A549 (cell line): ENCODE data around the gene INPP5A. TPM values are rescaled to one million over a fixed set of nuclear protein-coding genes. Genes with fewer than 3 reads are reported as not detected.

Source experiments
- ATAC-seq, 2 experiments: fragments of 200-7000 bp in 1 of 2; fragments of >200 bp in 1 of 2; cut with Nextera tagmentation in 1 of 2; cut with Tn5 transposase in 1 of 2; 3 replicates each; pipeline versions ENCODE4 v1.8.0 to v1.9.1; 2018 to 2020; ENCODE audit warnings: mild to moderate bottlenecking in 1 of 2, moderate library complexity in 1 of 2
- CTCF ChIA-PET: fragments of 300-600 bp; sonication (Branson Sonifier 250); formaldehyde crosslinking; extraction: SDS; loops from one replicate; lab custom pipeline; 2021; ENCODE audit warnings: antibody characterized with exemption, inconsistent platforms; lab: Yijun Ruan, JAX
- POLR2A ChIA-PET: fragments of 350-600 bp; formaldehyde crosslinking; extraction: SDS; loops from one replicate; lab custom pipeline; 2021; ENCODE audit warnings: antibody characterized with exemption, inconsistent platforms; lab: Yijun Ruan, JAX
- DNase-seq, 2 experiments: peaks; one replicate each; pipeline versions ENCODE4 v3.0.0 to v3.0.0-alpha.2; 2011 to 2016; ENCODE audit warnings: low read depth in 1 of 2, low spot score in 1 of 2
- FAIRE-seq: peaks from 2 replicates; lab custom pipeline; 2011; peaks lifted over from hg19 to GRCh38; lab: Jason Lieb, UNC
- H3K27ac ChIP-seq, 2 experiments: fragments of >200 bp; sonication (Bioruptor Twin); formaldehyde crosslinking; 3 replicates each; pipeline ENCODE4 v1.5.1; 2016 to 2017
- H3K4me1 ChIP-seq: fragments of >200 bp; sonication (Bioruptor Twin); formaldehyde crosslinking; 3 replicates; pipeline ENCODE4 v1.6.1; 2016
- H3K4me2 ChIP-seq: fragments of >200 bp; sonication (Bioruptor Twin); formaldehyde crosslinking; 3 replicates; pipeline ENCODE4 v1.6.1; 2016
- H3K4me3 ChIP-seq: fragments of >200 bp; sonication (Bioruptor Twin); formaldehyde crosslinking; 3 replicates; pipeline ENCODE4 v1.5.1; 2016
- H3K9me3 ChIP-seq: fragments of >200 bp; sonication (Bioruptor Twin); formaldehyde crosslinking; 3 replicates; pipeline ENCODE4 v1.6.1; 2016
- ATOH8 ChIP-seq: fragments of 250-450 bp; sonication (Bioruptor Pico); IDR thresholded peaks from 2 replicates; pipeline ENCODE4 v1.5.0; 2020; ENCODE audit warnings: low read depth, mild to moderate bottlenecking, moderate library complexity
- BHLHE40 ChIP-seq: IDR thresholded peaks from 2 replicates; pipeline ENCODE4 v1.6.1; 2012; ENCODE audit warnings: low read depth, low read length, inconsistent platforms
- CTCF ChIP-seq: fragments of >200 bp; sonication (Bioruptor Twin); formaldehyde crosslinking; IDR thresholded peaks from 3 replicates; pipeline ENCODE4 v1.5.1; 2016
- EHF ChIP-seq: fragments of 250-450 bp; sonication (Bioruptor Pico); IDR thresholded peaks from 2 replicates; pipeline ENCODE4 v1.5.0; 2020; ENCODE audit warnings: mild to moderate bottlenecking
- ELK1 ChIP-seq: fragments of 150-350 bp; IDR thresholded peaks from 2 replicates; pipeline ENCODE4 v1.6.1; 2014; ENCODE audit warnings: low read depth, mild to moderate bottlenecking, low read length
- FOXS1 ChIP-seq: fragments of 250-450 bp; sonication (Bioruptor Pico); IDR thresholded peaks from 2 replicates; pipeline ENCODE4 v1.5.0; 2020; ENCODE audit warnings: mild to moderate bottlenecking, moderate library complexity
- GATA3 ChIP-seq: IDR thresholded peaks from 2 replicates; pipeline ENCODE4 v1.6.1; 2012; ENCODE audit warnings: borderline replicate concordance
- HEYL ChIP-seq: fragments of 250-450 bp; sonication (Bioruptor Pico); IDR thresholded peaks from 2 replicates; pipeline ENCODE4 v1.8.0; 2021; ENCODE audit warnings: mild to moderate bottlenecking, moderate library complexity
- HOXB13 ChIP-seq: fragments of 250-450 bp; sonication (Bioruptor Pico); IDR thresholded peaks from 2 replicates; pipeline ENCODE4 v1.5.0; 2020; ENCODE audit warnings: low read depth, mild to moderate bottlenecking, moderate library complexity
- HOXB5 ChIP-seq: fragments of 250-450 bp; sonication (Bioruptor Pico); IDR thresholded peaks from 2 replicates; pipeline ENCODE4 v1.5.0; 2020; ENCODE audit warnings: mild to moderate bottlenecking, moderate library complexity
- JUN ChIP-seq, 2 experiments: fragments of >200 bp; sonication (Bioruptor Twin); formaldehyde crosslinking; IDR thresholded peaks; 2 replicates in 1 of 2; 3 replicates in 1 of 2; pipeline ENCODE4 v1.6.1; 2016 to 2017
- JUNB ChIP-seq: fragments of >200 bp; sonication (Bioruptor Twin); formaldehyde crosslinking; IDR thresholded peaks from 2 replicates; pipeline ENCODE4 v1.6.1; 2016
- MAZ ChIP-seq: fragments of 150-350 bp; IDR thresholded peaks from 2 replicates; pipeline ENCODE4 v1.6.1; 2014; ENCODE audit warnings: antibody characterized with exemption, low read depth, low read length, borderline replicate concordance
- MYC ChIP-seq: IDR thresholded peaks from 2 replicates; pipeline ENCODE4 v1.6.1; 2012; ENCODE audit warnings: mild to moderate bottlenecking, inconsistent platforms, low read length, improper control_type of control experiment, borderline replicate concordance
- NPAS2 ChIP-seq: fragments of 250-450 bp; sonication (Bioruptor Pico); IDR thresholded peaks from 2 replicates; pipeline ENCODE4 v1.8.0; 2022; ENCODE audit warnings: mild to moderate bottlenecking, moderate library complexity, borderline replicate concordance
- POLR2AphosphoS2 ChIP-seq: conservative IDR thresholded peaks from 2 replicates; pipeline ENCODE4 v1.6.1; 2012; ENCODE audit warnings: low read length, improper control_type of control experiment, inconsistent platforms
- RNF2 ChIP-seq: fragments of 200-600 bp; sonication (generic); IDR thresholded peaks from 2 replicates; pipeline ENCODE4 v1.6.1; 2016; ENCODE audit warnings: low read depth, mild to moderate bottlenecking, antibody characterized with exemption, moderate library complexity, borderline replicate concordance
- TP53 ChIP-seq: fragments of 250-450 bp; sonication (Bioruptor Pico); IDR thresholded peaks from 2 replicates; pipeline ENCODE4 v1.5.0; 2021; ENCODE audit warnings: mild to moderate bottlenecking, moderate library complexity
- ZC3H11A ChIP-seq: fragments of 450-650 bp; IDR thresholded peaks from 2 replicates; pipeline ENCODE4 v1.6.1; 2014; ENCODE audit warnings: antibody characterized with exemption, mild to moderate bottlenecking
- ZFP36 ChIP-seq: fragments of 450-650 bp; IDR thresholded peaks from 2 replicates; pipeline ENCODE4 v1.6.1; 2014; ENCODE audit warnings: borderline replicate concordance; ENCODE audit not compliant: partially characterized antibody
- ZNF302 ChIP-seq: fragments of 250-450 bp; sonication (Bioruptor Pico); IDR thresholded peaks from 2 replicates; pipeline ENCODE4 v1.9.0; 2021; ENCODE audit warnings: inconsistent platforms, mild to moderate bottlenecking, moderate library complexity
- WGBS: methylation state at CpG from one replicate; pipeline ENCODE4 v1.1.6; 2017; ENCODE audit errors: missing lambda C conversion rate; 5-methylcytosine and 5-hydroxymethylcytosine counted together
- polyA plus RNA-seq, 4 experiments: library from polyadenylated mRNA; depleted of rRNA in 3 of 4; stranded (reverse); fragments of >200 nt; fragmentation: RNase III in 1 of 4; extraction: RNeasy Plus Mini Kit Qiagen cat#74134 plus additional on column Dnase treatment in 1 of 4; gene quantifications; 2 replicates in 3 of 4; 3 replicates in 1 of 4; pipeline ENCODE4 v1.2.3, GENCODE V29; 2011 to 2017

The INPP5A gene
- polyA plus RNA-seq, 2 of the 4 experiments (the other 2 are of a cell fraction) = 13.7 to 15.1 TPM

- FAIRE-seq = no peak
- Histone ChIP-seq H3K27ac (no peak overlapping the region), H3K4me2 (no peak overlapping the region), H3K4me3 (no peak overlapping the region), H3K9me3 (peaks cover 5% of the 10 kb centered on the region; the same call in 1 of the 3 replicates), H3K4me1 (peaks cover 18% of the 10 kb centered on the region)
- ChIA-PET POLR2A (no interaction called here), CTCF (interaction anchor here (0.8 to 1.9 kb wide), 2 partner anchors 8 to 23 kb away, joined by 3 to 6 read pairs; no protein-coding TSS in a partner anchor)
- 43% methylated on average over 8 of the region's 9 CpGs for WGBS
- no peak for DNase-seq
- TF ChIP-seq MYC (no peak), EHF (CRISPR knock-in tag) (no peak), ATOH8 (CRISPR knock-in tag) (no peak), CTCF (no peak), FOXS1 (CRISPR knock-in tag) (no peak), ZC3H11A (no peak), GATA3 (no peak), NPAS2 (no peak), ZFP36 (no peak), HOXB5 (no peak), JUN (IDR thresholded peaks at IDR 0.05) (no peak), TP53 (CRISPR knock-in tag) (no peak), JUNB (no peak), BHLHE40 (no peak), RNF2 (no peak), ZNF302 (no peak), HEYL (CRISPR knock-in tag) (no peak), ELK1 (no peak)
- no peak for ATAC-seq
Observed at GRCh38 chr10:132512693-132513345, 24.8 kb upstream of the INPP5A start.

- POLR2A ChIA-PET = no interaction called here
Observed at GRCh38 chr10:132514821-132515520, 22.6 kb upstream of the INPP5A start.

More at GRCh38 chr10:132514821-132515520, 22.6 kb upstream of the INPP5A start:
- no peak for TF ChIP-seq JUN (IDR thresholded peaks at IDR 0.05)
- TF ChIP-seq TP53 (CRISPR knock-in tag) = no peak
- no peak for TF ChIP-seq MAZ
- no peak for TF ChIP-seq POLR2AphosphoS2
- TF ChIP-seq HOXB13 (CRISPR knock-in tag) = no peak
- TF ChIP-seq BHLHE40 = no peak
- Histone ChIP-seq H3K27ac (peak overlapping the region in 1 of 2 experiments; percentile 26; a peak in 3 of 6 replicates), H3K4me3 (no peak overlapping the region), H3K9me3 (peaks cover 5% of the 10 kb centered on the region; the same call in 1 of the 3 replicates), H3K4me2 (no peak overlapping the region), H3K4me1 (peaks cover 26% of the 10 kb centered on the region)
- DNase-seq (no peak), ATAC-seq (no peak), FAIRE-seq (no peak)
- WGBS = 89% methylated on average over 21 of the region's 21 CpGs
- CTCF ChIA-PET = interaction anchor here (0.9 kb wide), 1 partner anchor 119 kb away, joined by 3 read pairs; no protein-coding TSS in a partner anchor
